T1000 (cell line): Measurements from ENCODE around the gene AKTIP.
"Not testable (repeated sequence)": the region's sequence is repeated elsewhere in the genome, so short reads cannot be mapped to it uniquely, and the experiment has no call there.

Experiments used
- DNase-seq: peaks from one replicate; lab custom pipeline; 2025; ENCODE audit warnings: mixed read lengths; lab: John Stamatoyannopoulos, UW

AKTIP gene

DNA sequence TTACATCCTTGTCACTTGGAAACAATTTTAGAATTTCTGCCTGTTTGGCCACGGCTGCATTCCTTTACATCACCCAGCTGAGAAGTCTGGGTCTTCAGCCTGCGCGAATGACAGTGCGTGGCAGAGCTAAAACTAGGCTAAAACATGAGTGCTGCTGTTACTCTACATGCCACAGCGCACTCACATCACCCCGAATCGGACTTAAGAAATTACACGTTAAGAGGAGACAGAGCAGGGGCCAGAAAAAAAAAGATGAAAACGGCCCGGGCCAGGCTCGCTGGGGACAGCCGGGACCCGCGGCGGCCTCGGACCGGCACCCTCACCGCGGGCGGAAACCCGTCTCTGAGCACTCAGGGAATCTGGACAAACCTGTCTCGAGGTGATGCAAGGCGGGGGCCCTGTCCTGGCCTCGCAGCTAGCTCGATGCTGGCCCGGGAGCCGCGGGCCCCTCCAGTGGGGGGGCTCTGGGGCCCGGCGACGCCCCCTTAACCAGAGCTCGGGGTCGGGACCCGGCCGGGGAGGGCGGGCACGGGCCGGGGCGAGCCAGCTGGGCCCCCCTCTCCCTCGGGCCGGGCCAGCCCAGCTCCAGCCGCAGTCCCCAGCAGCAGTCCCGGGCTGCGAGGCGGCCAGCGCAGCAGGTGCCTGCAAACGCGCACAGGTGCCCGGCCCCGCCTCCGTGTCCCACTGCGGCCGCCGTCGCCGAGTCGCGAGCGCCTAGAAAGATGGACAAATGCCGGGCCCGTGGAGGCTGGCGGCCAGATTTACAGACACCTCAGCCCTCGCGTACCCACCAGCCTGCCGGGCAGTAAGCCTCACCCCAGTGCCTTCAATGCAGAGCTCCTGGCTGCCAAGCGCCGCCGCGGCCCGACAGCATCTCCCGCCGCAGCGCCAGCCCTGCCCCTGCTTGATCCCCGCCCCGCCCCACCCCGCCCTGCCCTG is at the start of gene AKTIP:
Gene AKTIP (minus strand): TSS at position 879 of the 939 bp plus-strand sequence. CDS start 2,950 bp downstream, outside the sequence.
- DNase-seq = no peak

DNA sequence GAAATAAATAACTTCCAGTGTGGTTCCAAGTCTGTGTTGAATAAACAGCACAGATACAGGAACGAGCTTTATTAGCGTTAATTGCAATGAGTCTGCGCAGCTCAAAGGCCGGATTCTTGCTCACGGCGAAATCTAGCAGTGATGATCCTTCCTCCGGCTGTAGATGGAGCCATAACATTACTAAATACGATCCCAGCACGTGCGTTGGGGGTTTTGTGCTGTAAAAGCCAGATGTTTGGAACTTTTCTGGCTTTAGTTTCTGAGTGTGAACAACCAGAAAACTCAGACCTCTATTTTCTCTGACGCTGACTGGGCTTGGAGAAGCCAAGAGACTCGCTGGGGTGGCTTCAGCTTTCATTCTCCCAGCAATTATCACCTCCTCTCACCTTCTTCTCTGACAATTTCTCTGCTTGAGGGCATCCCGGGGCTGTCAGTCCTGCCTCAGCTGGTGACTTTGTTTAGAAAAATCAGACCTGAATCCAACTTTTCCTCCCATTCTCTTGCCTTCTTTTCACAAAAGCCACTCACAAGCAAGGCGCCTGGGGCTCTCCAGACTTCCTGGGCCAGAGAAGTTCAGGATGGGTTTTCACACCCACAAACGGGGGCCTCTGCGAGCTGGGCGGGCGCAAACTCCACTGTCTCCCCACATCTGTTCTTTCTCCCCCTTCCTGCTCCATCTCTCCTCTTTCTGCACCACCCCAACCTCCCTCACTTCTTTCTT is 47.1 kb upstream of the AKTIP start:
- peak; percentile 11 for DNase-seq

DNA sequence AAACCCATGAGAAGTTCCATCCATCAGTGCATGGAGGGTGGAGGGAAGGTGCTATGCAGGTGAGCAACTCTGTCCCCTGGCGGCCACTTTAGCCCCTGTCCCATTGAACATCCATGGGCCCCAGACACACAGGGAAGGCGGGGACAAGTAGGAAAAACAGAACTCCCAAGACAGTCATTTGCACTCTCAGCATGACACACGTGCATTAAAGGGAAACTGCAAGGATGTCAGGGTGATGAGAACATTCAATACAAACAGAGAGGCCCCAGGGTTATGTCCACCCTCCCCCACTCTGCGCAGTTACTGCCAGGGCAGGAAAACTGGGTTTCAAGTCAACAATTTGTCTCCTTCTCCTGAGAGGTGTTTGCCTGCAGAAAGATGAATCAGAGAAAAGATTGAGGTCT is 44.0 kb upstream of the AKTIP start:
- no peak for DNase-seq

DNA sequence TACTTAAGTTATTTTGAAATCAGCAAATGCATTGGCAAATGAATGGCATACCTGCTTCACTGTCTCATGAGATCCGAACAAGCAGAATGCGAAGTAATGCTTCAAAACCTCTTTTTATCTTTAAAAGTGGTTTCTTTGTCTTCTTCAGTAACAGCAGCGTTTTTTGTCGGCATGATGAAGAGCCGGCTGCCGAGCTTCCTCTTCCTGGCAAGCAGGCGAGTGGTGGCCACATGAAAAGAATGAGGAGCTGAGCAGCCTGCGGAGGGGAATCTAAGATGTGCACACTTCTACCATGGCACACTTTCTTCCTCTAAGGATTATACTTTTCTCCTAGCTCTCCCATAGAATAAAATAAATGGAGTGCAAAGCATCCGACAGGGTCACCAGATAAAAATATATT is 42.4 kb upstream of the AKTIP start:
- DNase-seq = no peak

DNA sequence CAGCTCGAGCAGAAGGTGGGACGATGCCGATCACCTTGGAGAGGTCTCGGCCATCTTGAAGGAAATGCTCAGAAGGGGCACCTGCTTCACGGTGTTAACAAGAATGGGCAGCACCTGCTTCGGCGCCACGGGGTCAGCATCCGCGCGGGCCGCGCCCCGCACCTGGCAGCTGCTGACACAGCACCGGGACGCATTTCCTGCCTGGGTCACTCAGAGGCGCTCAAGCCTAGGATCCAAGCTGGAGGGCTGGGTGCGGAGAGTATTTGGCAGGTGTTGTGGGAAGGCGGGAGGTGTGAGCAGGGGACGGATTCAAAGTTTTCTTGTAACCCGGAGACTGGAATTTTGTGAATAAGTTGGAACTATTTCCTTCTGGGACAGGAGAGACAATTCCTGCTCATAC is 39.3 kb upstream of the AKTIP start:
- no peak for DNase-seq

DNA sequence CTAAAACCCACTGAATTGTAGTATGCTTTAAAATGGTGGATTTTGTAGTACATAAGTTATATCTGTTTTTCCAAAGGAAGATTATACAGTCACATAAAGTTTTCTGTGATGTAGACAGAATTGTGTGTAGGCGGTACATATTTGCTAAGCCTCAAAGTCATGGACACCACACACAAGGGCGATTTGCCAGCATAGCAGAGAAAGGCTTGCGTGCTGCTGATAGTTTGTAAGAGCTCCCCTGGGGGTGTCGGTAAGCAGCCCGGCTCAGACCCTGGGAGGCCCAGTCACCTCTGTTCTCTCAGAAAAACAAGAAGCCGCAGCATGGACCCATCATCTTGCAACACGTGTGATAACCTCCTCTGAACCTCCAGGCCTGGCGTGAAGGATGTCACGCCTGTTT is 38.3 kb upstream of the AKTIP start:
- DNase-seq = no peak

DNA sequence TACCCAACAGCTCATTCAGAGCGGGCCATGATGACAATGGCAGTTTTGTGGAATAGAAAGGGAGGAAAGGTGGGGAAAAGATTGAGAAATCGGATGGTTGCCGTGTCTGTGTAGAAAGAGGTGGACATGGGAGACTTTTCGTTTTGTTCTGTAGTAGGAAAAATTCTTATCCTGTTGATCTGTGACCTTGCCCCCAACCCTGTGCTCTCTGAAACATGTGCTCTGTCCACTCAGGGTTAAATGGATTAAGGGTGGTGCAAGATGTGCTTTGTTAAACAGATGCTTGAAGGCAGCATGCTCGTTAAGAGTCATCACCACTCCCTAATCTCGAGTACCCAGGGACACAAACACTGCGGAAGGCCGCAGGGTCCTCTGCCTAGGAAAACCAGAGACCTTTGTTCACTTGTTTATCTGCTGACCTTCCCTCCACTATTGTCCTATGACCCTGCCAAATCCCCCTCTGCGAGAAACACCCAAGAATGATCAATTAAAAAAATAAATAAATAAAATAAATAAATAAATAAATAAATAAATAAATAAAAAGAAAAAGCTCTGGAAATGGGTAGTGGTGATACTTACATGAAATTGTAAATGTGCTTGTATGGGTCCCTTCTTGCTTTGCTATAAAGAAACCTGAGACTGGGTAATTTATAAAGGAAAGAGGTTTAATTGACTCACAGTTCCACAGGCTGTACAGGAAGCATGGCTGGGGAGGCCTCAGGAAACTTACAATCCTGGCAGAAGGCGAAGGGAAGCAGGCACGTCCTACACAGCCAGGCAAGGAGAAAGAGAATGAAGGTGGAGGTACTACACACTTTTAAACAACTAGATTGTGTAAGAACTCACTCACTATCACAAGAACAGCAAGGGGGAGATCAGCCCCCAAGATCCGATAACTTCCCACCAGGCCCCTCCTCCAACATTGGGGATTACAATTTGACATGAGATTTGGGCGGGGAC is 37.0 kb upstream of the AKTIP start:
- DNase-seq = not testable (repeated sequence)

DNA sequence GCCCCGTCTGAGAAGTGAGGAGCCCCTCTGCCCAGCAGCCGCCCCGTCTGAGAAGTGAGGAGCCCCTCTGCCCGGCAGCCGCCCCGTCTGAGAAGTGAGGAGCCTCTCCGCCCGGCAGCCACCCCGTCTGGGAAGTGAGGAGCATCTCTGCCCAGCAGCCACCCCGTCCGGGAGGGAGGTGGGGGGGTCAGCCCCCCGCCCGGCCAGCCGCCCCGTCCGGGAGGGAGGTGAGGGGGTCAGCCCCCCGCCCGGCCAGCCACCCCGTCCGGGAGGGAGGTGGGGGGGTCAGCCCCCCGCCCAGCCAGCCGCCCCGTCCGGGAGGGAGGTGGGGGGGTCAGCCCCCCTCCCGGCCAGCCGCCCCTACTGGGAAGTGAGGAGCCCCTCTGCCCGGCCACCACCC is 36.3 kb upstream of the AKTIP start:
- not testable (repeated sequence) for DNase-seq

DNA sequence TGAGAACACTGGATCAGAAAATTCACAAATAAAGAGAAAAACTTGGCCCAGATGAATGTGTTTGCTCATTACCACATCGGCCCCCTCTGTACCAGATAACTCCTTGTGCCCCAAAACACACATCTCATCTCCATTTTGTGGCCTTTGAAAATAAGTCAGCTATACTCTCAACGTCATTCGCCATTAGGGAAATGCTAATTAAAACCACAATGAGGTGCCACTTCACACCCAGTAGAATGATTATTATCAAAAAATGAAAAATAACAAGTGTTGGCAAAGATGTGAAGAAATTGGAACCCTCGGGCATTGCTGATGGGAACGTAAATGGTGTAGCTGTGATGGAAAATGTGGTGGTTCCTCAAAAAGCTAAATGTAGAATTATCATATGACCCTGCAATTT is 34.6 kb upstream of the AKTIP start:
- DNase-seq = no peak

DNA sequence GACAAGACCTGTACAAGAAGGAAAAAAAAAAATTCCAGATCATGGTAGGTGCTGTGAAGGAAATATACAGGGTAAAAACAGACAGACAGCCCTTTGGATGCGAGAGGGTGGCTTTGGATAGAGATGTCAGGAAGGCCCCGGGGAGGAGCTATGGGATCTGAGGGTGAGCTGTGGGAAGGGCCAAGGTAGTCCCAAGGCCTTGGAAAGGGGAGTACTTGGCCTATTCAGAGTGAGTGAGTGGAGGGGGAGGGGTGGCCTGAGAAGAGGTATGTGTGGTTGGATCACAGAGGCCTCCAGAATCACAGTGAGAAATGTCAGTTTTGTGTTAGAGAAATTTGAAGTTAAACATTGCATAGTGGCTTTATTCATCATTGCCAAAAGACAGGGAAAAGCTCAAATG is 31.2 kb upstream of the AKTIP start:
- DNase-seq = no peak

DNA sequence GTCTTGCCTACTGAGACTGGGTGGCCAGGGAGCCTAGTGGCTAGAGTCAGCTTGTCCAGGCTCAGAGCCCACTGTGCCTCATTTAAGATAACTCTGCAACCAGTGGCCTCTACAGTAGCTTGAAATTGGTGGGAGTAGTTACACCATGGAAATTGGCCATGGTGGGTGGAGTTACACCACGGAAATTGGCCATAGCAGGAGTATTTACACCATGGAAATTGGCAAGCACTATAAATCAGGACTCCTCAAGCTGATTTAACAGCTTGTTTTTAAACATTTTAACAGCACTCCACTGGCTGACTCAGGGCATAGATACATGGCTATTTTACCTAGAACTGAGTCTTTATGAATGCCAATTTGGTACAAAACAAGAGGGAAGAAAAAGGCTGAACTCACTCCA is 27.7 kb upstream of the AKTIP start:
- DNase-seq = no peak

DNA sequence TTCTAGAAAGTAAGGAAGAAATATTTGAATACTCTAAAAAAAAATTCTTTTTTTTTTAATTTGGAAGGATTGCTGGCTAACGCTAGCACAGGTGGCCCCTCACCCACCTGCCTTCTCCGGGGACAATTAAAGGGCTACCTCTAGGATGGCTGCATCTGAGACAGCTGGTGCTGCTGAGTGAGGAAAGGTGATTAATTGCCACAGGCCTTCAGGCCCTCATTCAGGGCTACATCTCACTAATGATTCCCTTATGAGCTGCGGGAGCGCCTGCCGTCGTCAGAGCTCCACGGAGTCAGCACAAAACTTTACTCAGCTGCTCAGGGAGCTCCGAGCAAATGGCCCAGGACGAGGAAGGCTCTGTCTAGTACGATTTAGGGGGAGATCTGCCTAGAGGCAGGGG is 27.0 kb upstream of the AKTIP start:
- DNase-seq = no peak

DNA sequence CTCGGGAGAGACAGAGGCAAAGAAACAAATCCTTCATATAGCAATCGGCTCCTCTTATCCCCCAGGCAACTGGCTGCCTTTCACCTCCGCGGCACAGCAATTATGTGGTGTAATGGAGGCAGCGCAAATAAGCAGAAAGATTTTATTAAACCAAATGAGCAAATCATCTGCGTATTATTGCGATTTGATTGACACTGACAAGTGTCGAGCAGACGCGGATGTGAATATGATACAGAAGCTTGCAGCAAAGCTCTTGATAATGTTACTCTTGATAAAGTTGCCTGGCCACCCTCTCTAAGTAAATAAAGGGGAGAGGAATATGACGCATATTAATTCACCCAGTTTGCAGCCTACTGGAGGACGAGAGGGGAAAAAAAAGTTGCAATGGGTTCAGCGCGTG is 26.5 kb upstream of the AKTIP start:
- DNase-seq = no peak

DNA sequence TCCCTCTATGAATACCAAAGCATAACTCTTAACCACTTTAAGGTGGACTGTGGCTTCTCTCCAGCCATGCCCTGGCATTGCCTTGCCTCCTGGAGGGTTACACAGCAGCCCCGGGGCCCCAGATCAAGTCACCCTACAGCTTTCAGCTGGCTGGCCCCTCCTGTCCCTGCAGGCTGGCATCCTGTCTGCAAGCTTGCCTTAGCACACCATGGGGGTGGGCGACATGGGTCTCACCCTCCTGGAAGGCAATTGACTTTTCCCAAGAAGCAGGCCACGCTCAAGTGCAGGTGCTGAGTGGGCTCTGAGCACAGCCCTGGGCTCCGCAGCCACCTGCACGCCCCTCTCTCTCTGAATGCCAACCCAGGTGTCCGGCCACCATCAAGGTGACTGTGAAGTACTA is 25.8 kb upstream of the AKTIP start:
- no peak for DNase-seq

DNA sequence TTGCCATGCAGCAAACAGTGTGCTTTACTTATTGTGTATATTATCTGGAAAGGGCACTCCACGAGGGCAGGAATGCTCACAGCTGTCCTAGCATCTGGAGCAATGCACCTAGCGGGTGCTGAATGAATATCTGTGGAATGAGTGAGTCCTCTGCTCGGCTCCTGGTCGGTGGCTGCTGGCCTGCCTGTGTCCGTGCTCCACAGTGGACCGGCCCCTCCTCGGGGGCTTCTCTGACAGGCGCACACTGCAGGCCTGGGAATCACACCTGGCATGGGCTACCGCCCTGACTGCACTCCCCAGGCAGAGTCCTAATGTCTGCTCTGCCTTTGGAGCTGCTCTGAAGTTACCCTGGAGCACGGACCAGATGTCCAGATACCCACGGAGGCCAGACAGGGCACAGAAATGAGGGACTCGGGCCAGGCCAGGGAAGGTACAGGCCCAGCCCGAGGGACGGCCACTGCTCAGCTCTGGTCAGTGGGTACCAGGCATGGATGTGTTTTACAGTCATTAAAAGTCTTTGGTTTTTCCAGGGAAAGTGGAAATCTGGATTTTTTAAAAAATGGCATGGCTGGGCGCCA is 21.1 kb upstream of the AKTIP start:
- no peak for DNase-seq

DNA sequence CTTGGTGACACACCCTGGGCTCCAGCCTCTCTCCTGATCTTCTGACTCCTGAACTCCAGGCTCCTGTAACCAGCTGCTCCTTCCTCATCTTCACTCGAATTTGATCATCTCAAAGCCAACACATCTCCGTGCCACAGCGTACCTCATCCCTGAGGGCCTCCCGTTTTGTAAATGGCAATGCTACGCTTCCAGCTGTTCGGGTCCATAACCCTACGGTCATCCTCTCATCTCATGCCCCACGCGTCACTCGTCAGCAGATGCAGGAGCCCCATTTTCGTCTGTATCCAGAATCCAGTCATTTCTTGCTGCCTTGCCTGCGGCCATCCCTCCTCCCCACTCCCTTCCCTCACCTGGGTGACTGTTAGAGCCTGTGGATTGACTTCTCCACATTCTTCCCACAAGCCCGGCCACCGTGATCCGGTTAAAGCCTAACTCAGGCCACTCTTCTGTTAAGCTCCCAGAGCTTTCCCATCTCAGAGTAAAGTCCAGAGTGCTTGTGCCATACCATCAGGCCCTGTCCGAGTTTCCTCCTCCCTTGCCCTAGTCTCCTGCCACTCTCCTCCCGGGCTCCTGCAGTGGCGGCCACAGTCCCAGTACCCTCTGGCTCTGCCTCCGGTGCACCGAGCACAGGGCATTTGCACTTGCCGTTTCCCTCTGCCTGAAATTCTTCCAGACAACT is 20.3 kb upstream of the AKTIP start:
- no peak for DNase-seq

DNA sequence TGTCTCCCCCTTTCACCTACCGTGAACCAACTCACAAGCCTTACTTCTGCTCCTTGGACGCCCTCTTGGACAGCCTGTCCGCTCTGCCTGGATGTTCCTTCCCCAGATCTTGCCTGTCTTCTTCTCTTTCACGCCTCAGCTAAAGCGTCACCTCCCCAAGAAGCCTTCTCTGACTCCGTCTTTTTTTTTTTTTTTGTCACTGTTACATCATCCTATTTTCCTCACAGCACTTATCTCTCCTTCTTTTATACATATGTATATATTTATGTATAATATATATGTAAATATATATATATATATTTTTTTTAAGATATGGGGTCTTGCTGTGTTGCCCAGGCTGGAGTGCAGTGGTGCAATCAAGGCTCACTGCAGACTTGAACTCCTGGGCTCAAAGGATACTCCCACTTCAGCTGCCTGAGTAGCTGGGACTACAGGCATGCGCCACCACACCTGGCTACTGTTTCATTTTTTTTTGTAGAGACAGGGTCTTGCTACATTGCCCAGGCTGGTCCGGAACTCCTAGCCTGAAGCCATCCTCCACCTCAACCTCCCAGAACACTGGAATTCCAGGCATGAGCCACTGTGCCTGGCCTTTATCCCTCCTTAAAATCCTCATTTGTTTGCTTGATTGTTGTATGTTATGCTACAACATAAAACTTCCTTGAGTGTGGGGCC is 16.5 kb upstream of the AKTIP start:
- no peak for DNase-seq

DNA sequence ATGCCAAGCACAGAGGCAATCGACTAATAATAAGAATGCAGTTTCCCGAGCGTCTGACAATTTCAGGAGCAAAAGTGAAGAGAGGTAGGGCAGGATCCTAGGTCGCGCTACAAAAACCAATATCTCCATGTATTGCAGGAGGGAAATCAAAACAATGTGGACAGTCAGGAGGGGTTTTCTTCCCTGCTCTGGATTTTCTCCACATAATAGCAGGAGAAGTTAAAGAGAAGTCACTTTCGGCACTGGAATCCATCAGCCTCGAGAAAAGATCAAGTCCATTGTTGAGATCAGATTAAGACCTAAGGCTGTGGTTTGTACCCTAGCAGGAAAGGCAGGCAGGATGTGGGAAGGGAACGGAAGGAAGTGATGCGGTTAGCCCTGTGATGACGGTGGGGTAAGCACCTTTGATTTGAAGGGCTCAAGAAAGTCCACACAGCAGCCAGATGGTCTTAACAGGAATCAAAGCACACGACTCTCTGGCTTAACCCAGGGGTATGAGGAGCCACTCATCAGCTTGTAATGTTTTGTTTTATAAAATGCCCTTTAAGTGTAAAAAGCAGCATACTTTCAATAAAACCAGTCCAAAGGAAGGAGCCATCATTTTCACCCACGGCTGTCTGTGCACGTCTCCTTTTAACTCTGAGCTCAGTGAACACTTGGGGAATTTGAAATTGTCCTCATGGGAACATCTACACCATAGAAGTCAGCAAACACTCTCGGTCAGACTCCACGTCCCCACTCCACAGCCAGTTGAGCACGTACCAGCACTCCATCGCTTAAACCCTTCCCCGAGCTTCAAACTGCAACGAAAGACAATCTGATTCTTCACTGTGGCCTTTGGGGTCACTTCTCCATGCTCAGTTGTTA is 15.8 kb upstream of the AKTIP start:
- no peak for DNase-seq

DNA sequence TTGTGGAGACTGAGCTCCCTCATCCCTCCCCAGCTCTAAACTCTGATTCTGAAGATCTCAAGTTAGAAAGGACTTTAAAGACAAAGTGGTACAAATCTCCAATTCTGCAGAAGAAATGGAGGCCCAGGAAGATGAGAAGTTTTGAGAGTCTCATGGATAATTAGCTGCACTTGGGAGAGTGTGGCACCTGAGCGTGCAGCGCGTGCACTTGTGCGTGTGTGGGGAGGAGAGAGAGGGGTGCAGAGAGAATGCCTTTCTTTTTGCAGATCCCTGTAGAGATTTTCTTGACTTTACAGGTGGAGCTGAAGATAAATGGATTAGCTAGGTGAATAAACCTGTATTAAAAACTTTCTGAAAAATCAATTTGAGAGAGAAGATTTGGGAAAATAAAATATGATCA is 14.8 kb upstream of the AKTIP start:
- no peak for DNase-seq

DNA sequence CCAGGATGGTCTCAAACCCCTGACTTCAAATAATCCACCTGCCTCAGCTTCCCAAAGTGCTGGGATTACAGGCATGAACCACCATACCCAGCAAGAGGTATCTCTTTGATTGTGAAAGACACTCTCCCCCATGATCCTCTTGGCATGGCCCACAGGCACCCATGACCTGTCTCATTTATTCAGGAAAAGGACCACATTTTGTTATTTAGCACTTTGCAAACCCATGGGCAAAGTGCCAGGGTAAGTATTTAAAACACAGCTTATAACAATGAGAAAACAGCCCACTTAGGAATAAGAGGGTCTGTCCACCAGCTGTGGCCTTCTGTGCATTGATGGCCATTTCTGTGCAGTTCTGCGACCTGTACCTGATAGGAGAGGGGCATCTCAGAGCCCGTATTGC is 12.8 kb upstream of the AKTIP start:
- no peak for DNase-seq
